ENCODE measurements around the gene ARFIP1.

- TF ChIP-seq, protein P1, sequence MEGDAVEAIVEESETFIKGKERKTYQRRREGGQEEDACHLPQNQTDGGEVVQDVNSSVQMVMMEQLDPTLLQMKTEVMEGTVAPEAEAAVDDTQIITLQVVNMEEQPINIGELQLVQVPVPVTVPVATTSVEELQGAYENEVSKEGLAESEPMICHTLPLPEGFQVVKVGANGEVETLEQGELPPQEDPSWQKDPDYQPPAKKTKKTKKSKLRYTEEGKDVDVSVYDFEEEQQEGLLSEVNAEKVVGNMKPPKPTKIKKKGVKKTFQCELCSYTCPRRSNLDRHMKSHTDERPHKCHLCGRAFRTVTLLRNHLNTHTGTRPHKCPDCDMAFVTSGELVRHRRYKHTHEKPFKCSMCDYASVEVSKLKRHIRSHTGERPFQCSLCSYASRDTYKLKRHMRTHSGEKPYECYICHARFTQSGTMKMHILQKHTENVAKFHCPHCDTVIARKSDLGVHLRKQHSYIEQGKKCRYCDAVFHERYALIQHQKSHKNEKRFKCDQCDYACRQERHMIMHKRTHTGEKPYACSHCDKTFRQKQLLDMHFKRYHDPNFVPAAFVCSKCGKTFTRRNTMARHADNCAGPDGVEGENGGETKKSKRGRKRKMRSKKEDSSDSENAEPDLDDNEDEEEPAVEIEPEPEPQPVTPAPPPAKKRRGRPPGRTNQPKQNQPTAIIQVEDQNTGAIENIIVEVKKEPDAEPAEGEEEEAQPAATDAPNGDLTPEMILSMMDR (IDR thresholded peaks at IDR 0.05 in 4 of 5, conservative IDR thresholded peaks at IDR 0.05 in 1 of 5): no peak
- no peak for TF ChIP-seq POLR2A (IDR thresholded peaks at IDR 0.05)
These were observed 16.0 kb upstream of the ARFIP1 start for GRCh38 chr4:152763796-152764195.

Measured in gastrocnemius medialis (tissue), 4 donors.